Neuronal stem cell (in vitro differentiated cells): Measurements from ENCODE around the gene APBA3.

ENCODE experiments used
- DNase-seq: peaks from one replicate; pipeline ENCODE4 v3.0.0-alpha.2; 2013; ENCODE audit warnings: low spot score
- H2AFZ ChIP-seq: one replicate; pipeline ENCODE4 v1.6.1; 2013; ENCODE audit warnings: mild to moderate bottlenecking, low read length, inconsistent platforms
- H2AK5ac ChIP-seq: 2 replicates; pipeline ENCODE4 v1.6.1; 2013; ENCODE audit warnings: low read depth, mild to moderate bottlenecking, inconsistent platforms, low read length, moderate library complexity, mixed read lengths
- H2BK120ac ChIP-seq: 2 replicates; pipeline ENCODE4 v1.6.1; 2013; ENCODE audit warnings: low read depth, mild to moderate bottlenecking, inconsistent platforms, low read length, moderate library complexity, mixed read lengths
- H2BK12ac ChIP-seq: one replicate; pipeline ENCODE4 v1.6.1; 2013; ENCODE audit warnings: low read length, inconsistent platforms
- H2BK15ac ChIP-seq: 2 replicates; pipeline ENCODE4 v1.6.1; 2013; ENCODE audit warnings: mild to moderate bottlenecking, low read length, inconsistent platforms, mixed read lengths
- H2BK5ac ChIP-seq: one replicate; pipeline ENCODE4 v1.6.1; 2013; ENCODE audit warnings: inconsistent platforms, mild to moderate bottlenecking, low read length, moderate library complexity
- H3K14ac ChIP-seq: one replicate; pipeline ENCODE4 v1.6.1; 2013; ENCODE audit warnings: low read length, inconsistent platforms
- H3K18ac ChIP-seq: 2 replicates; pipeline ENCODE4 v1.6.1; 2013; ENCODE audit warnings: low read length, inconsistent platforms
- H3K23ac ChIP-seq: 2 replicates; pipeline ENCODE4 v1.6.1; 2013; ENCODE audit warnings: low read depth, mild to moderate bottlenecking, mixed read lengths, low read length, inconsistent platforms; ENCODE audit not compliant: poor library complexity
- H3K27ac ChIP-seq: replicated peaks from 3 replicates; pipeline ENCODE4 v1.5.1; 2013; ENCODE audit warnings: low read length, inconsistent platforms
- H3K27me3 ChIP-seq, 3 experiments: 2 replicates each; pipeline ENCODE4 v1.6.1; 2013; ENCODE audit warnings: low read length in 3 of 3, mild to moderate bottlenecking in 2 of 3, inconsistent platforms in 1 of 3, low read depth in 1 of 3, mixed read lengths in 1 of 3, moderate library complexity in 1 of 3; ENCODE audit not compliant: control insufficient read depth in 3 of 3, insufficient read depth in 3 of 3
- H3K36me3 ChIP-seq, 2 donors: replicated peaks in 1 of 2; 2 replicates each; pipeline ENCODE4 v1.6.1; 2013; ENCODE audit warnings: low read length in 2 of 2; ENCODE audit not compliant: control insufficient read depth in 2 of 2, insufficient read depth in 2 of 2
- H3K4ac ChIP-seq: 2 replicates; pipeline ENCODE4 v1.6.1; 2013; ENCODE audit warnings: inconsistent platforms, mild to moderate bottlenecking, low read length, moderate library complexity
- H3K4me1 ChIP-seq, 2 donors: 1 replicate in 1 of 2; 2 replicates in 1 of 2; pipeline ENCODE4 v1.6.1; 2013; ENCODE audit warnings: low read length in 2 of 2, low read depth in 1 of 2; ENCODE audit not compliant: control insufficient read depth in 2 of 2, insufficient read depth in 1 of 2
- H3K4me2 ChIP-seq: one replicate; pipeline ENCODE4 v1.6.1; 2013; ENCODE audit warnings: mild to moderate bottlenecking, low read length, inconsistent platforms; ENCODE audit not compliant: insufficient read depth, poor library complexity, severe bottlenecking
- H3K4me3 ChIP-seq, 2 donors: 2 replicates each; pipeline ENCODE4 v1.5.1; 2013; ENCODE audit warnings: low read length in 2 of 2, mild to moderate bottlenecking in 2 of 2, inconsistent platforms in 1 of 2, moderate library complexity in 1 of 2
- H3K79me1 ChIP-seq: one replicate; pipeline ENCODE4 v1.6.1; 2013; ENCODE audit warnings: low read depth, mild to moderate bottlenecking, inconsistent platforms, low read length, moderate library complexity
- H3K9ac ChIP-seq: one replicate; pipeline ENCODE4 v1.6.1; 2013; ENCODE audit warnings: mild to moderate bottlenecking, low read depth, low read length, inconsistent platforms; ENCODE audit not compliant: poor library complexity
- H3K9me3 ChIP-seq, 2 donors: replicated peaks in 1 of 2; 2 replicates each; pipeline versions ENCODE3 to v1.6.1; 2013; ENCODE audit warnings: low read length in 2 of 2, mild to moderate bottlenecking in 2 of 2, inconsistent platforms in 1 of 2, low read depth in 1 of 2, mixed read lengths in 1 of 2, moderate library complexity in 1 of 2; ENCODE audit not compliant: control insufficient read depth in 2 of 2, insufficient read depth in 1 of 2
- H4K8ac ChIP-seq: one replicate; pipeline ENCODE4 v1.6.1; 2013; ENCODE audit warnings: low read depth, mild to moderate bottlenecking, inconsistent platforms, low read length, moderate library complexity
- H4K91ac ChIP-seq: one replicate; pipeline ENCODE4 v1.6.1; 2013; ENCODE audit warnings: low read length, low read depth, mild to moderate bottlenecking, inconsistent platforms; ENCODE audit not compliant: poor library complexity
- WGBS, 2 donors: extraction: QIAGEN DNeasy Blood & Tissue Kit; methylation state at CpG; one replicate each; pipeline ENCODE4 v1.1.7; 2013; ENCODE audit warnings: missing lambda C conversion rate in 2 of 2, mixed read lengths in 1 of 2; ENCODE audit not compliant: insufficient read length in 2 of 2, insufficient replicate concordance in 1 of 2; ENCODE audit errors: extremely low coverage in 2 of 2; 5-methylcytosine and 5-hydroxymethylcytosine counted together

APBA3 gene

DNA sequence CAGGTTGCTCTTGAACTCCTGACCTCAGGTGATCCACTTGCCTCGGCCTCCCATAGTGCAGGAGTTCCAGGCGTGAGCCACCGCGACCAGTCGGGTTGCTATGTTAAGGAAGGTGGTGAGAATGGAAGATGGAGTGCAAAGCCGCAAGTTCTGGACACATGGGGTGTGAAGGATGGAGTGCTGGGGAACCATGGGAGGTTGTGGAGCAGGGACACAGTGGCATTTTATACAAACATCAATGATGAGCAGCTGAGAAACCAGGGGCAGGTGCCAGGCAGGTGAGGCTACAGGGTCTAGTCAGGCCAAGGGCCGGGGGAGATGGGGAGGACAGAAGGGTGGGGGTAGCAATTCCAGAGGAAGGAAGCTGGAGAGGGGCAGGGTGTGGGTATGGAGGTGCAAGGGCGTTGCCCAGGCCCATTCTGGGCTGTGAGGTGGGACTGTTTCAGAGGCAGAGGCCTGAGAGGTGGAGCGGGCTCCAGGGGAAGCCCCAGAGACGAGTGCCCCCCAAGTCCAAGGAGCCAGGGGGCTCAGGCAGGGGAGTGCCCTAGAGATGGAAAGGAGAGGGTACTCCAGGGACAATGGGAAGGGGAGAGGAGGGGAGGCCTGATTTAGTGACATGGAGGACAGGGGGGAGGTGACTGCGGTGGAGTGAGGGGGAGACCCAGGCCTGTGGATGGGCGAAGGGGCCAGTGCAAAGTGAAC is 12.5 kb upstream of the APBA3 start:
- DNase-seq = no peak
- Histone ChIP-seq H3K9ac (no peak overlapping the region), H2AK5ac (peak overlapping the region; percentile 87), H3K4me1 (peaks cover 0 to 11% of the 10 kb centered on the region in 2 donors), H2BK120ac (no peak overlapping the region), H2AFZ (no peak overlapping the region), H2BK5ac (no peak overlapping the region), H3K4ac (no peak overlapping the region), H3K4me3 (no peak overlapping the region), H2BK12ac (no peak overlapping the region), H3K4me2 (no peak overlapping the region), H3K27ac (no peak overlapping the region), H3K18ac (peak overlapping the region; percentile 53), H3K9me3 (no peaks in the 10 kb centered on the region), H4K8ac (no peak overlapping the region), H3K79me1 (no peaks in the 10 kb centered on the region), H3K36me3 (no peaks in the 10 kb centered on the region), H2BK15ac (peak overlapping the region; percentile 75), H4K91ac (no peak overlapping the region), H3K23ac (no peak overlapping the region), H3K27me3 (peaks cover 0 to 5% (median 0%) of the 10 kb centered on the region in 3 experiments), H3K14ac (no peak overlapping the region)
- no CpG with 5 or more reads among the region's 12 CpGs for WGBS, 2 donors

- Histone ChIP-seq H2AFZ (no peak within 1 kb of the TSS), H4K8ac (no peak within 1 kb of the TSS), H3K18ac (peak within 1 kb of the TSS; percentile 93)
These were observed 10.5 kb upstream of the APBA3 start, which contains the start of gene RAX2 for GRCh38 chr19:3771906-3772455. TSS of gene RAX2 (minus strand) at chr19:3772228. CDS start at chr19:3771742, 486 bp downstream.

DNA sequence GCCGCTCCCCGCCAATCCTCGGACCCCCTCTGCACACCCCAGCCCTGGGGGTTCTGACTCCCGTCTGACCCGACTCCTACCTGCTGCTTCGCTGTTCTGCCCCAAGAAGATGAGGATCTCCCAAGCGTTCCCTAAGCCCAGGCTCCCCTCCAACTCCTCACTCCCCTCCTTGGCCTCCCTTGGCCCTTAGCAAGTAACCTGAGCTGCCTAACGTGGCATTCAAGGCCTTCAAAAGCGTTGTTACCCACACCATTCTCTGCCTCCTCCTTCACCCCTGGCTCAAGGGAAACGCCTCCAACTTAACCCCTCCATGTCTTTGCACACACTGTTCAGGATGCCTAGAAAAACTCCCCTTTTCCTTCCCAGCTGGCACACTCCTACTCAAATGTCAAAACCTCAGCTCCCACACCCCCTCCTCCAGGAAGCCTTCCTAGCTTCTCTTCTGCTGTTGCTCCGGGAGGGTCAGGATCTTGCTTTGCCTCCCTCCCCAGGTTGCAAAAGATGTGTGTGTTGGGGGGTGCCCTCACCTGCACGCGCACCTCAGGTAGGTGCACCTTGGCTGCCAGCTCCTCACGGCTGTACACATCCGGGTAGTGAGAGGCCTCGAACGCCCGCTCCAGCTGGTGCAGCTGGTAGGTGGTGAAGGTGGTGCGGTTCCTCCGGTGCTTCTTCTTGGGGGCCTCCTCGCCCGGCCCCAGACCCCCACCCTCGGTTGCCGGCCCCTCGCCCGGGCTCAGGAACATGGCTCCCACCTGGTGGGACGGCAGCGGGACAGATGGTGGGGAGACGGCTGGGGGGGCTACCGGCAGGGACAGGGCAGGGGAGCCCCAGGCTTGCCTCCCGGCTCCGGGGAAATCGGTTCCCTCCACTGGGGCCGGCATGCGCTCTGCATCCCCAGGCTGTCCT is 9.8 kb upstream of the APBA3 start:
- Histone ChIP-seq H3K18ac (peak overlapping the region; percentile 77), H3K4me1 (peaks cover 0 to 11% of the 10 kb centered on the region in 2 donors), H2BK5ac (peak overlapping the region; percentile 0), H4K8ac (no peak overlapping the region), H3K14ac (peak overlapping the region; percentile 89), H3K36me3 (peaks cover 9 to 16% of the 10 kb centered on the region in 2 donors), H3K27me3 (peaks cover 0 to 5% (median 0%) of the 10 kb centered on the region in 3 experiments), H3K27ac (no peak overlapping the region), H3K9me3 (no peaks in the 10 kb centered on the region), H3K4ac (no peak overlapping the region), H3K23ac (peak overlapping the region; percentile 25), H3K79me1 (peaks cover 4% of the 10 kb centered on the region), H2AFZ (no peak overlapping the region), H3K4me2 (no peak overlapping the region), H2BK12ac (peak overlapping the region; percentile 73), H3K9ac (peak overlapping the region; percentile 21), H2BK15ac (peak overlapping the region; percentile 89), H3K4me3 (no peak overlapping the region), H4K91ac (no peak overlapping the region), H2BK120ac (peak overlapping the region; percentile 52), H2AK5ac (peak overlapping the region; percentile 90)
- WGBS, 2 donors = no CpG with 5 or more reads among the region's 35 CpGs
- DNase-seq = no peak

More at GRCh38 chr19:3771906-3772455, 10.5 kb upstream of the APBA3 start, which contains the start of gene RAX2:
- Histone ChIP-seq H2BK120ac (no peak within 1 kb of the TSS), H2BK5ac (peak within 1 kb of the TSS; percentile 0), H3K23ac (peak within 1 kb of the TSS; percentile 65), H3K27ac (no peak within 1 kb of the TSS), H3K9me3 (no peaks in the 10 kb centered on the region), H2AK5ac (peak within 1 kb of the TSS; percentile 90), H3K4ac (peak within 1 kb of the TSS; percentile 37), H3K4me3 (no peak within 1 kb of the TSS), H3K79me1 (no peaks in the 10 kb centered on the region), H3K4me2 (peak within 1 kb of the TSS; percentile 18), H3K9ac (peak within 1 kb of the TSS; percentile 70), H3K36me3 (peaks cover 3 to 10% of the 10 kb centered on the region in 2 donors), H3K27me3 (peaks cover 0 to 5% (median 0%) of the 10 kb centered on the region in 3 experiments), H2BK12ac (peak within 1 kb of the TSS; percentile 73), H2BK15ac (peak within 1 kb of the TSS; percentile 89), H3K14ac (peak within 1 kb of the TSS; percentile 89), H3K4me1 (peaks cover 0 to 11% of the 10 kb centered on the region in 2 donors), H4K91ac (no peak within 1 kb of the TSS)
- no CpG with 5 or more reads among the region's 23 CpGs for WGBS, 2 donors
- DNase-seq = no peak
